GM19025 (cell line): ENCODE measurements around the gene CACNA1A.

Experiments
- ATAC-seq: cut with Tn5 transposase; IDR thresholded peaks from one replicate; pipeline ENCODE4 v1.9.1; 2021; ENCODE audit warnings: mild to moderate bottlenecking, low read depth, moderate library complexity; ENCODE audit not compliant: unreplicated experiment

CACNA1A gene

GRCh38 chr19:13499692-13500091 is 6.6 kb downstream of the CACNA1A start:
- ATAC-seq = no peak

- no peak for ATAC-seq
Observed at GRCh38 chr19:13493516-13494310, 12.6 kb downstream of the CACNA1A start.

- no peak for ATAC-seq
Observed at GRCh38 chr19:13492128-13492527, 14.2 kb downstream of the CACNA1A start.

GRCh38 chr19:13487985-13488384 is 18.3 kb downstream of the CACNA1A start:
- ATAC-seq = no peak

GRCh38 chr19:13484166-13484565 is 22.1 kb downstream of the CACNA1A start:
- no peak for ATAC-seq

- no peak for ATAC-seq
Observed at GRCh38 chr19:13483215-13483614, 23.1 kb downstream of the CACNA1A start.

GRCh38 chr19:13478576-13478975 is 27.7 kb downstream of the CACNA1A start:
- no peak for ATAC-seq

GRCh38 chr19:13476071-13476470 is 30.2 kb downstream of the CACNA1A start:
- ATAC-seq = no peak

- ATAC-seq = no peak
Observed at GRCh38 chr19:13475044-13475443, 31.2 kb downstream of the CACNA1A start.

GRCh38 chr19:13466697-13467096 is 39.6 kb downstream of the CACNA1A start:
- ATAC-seq = no peak

- no peak for ATAC-seq
Observed at GRCh38 chr19:13463296-13463695, 43.0 kb downstream of the CACNA1A start.

- ATAC-seq = no peak
Observed at GRCh38 chr19:13461536-13461935, 44.7 kb downstream of the CACNA1A start.

- no peak for ATAC-seq
Observed at GRCh38 chr19:13460045-13460444, 46.2 kb downstream of the CACNA1A start.

GRCh38 chr19:13459351-13459750 is 46.9 kb downstream of the CACNA1A start:
- no peak for ATAC-seq

GRCh38 chr19:13451434-13451995 is 54.8 kb downstream of the CACNA1A start:
- no peak for ATAC-seq

- ATAC-seq = no peak
Observed at GRCh38 chr19:13447978-13448377, 58.3 kb downstream of the CACNA1A start.

GRCh38 chr19:13441810-13442512 is 64.3 kb downstream of the CACNA1A start:
- no peak for ATAC-seq

GRCh38 chr19:13437919-13438618 is 68.2 kb downstream of the CACNA1A start:
- ATAC-seq = no peak

- no peak for ATAC-seq
Observed at GRCh38 chr19:13436352-13436751, 69.9 kb downstream of the CACNA1A start.

GRCh38 chr19:13430790-13431582 is 75.3 kb downstream of the CACNA1A start:
- no peak for ATAC-seq
